Astrocyte of the cerebellum (primary cell): ENCODE results near the gene GARIN3.
A peak's percentile ranks its signal among the peaks of the same experiment; 100 is the strongest.

ENCODE experiments used
- DNase-seq: peaks from one replicate; pipeline ENCODE4 v3.0.0-alpha.2; 2011; ENCODE audit warnings: low read depth
- H3K4me3 ChIP-seq: 2 replicates; pipeline ENCODE4 v1.5.1; 2011; ENCODE audit warnings: mild to moderate bottlenecking, low read depth, low read length, moderate library complexity
- in situ Hi-C: cut with HindIII; loops from 2 replicates; pipeline ENCODE4 v1.10.0; 2017; ENCODE audit warnings: low sequenced_read_pairs
- TF ChIP-seq, protein P1 (sequence below): IDR thresholded peaks from 2 replicates; pipeline ENCODE4 v1.5.1; 2012; ENCODE audit warnings: low read length, low read depth, moderate library complexity, mild to moderate bottlenecking; ENCODE audit errors: missing control alignments

GARIN3 gene

DNA sequence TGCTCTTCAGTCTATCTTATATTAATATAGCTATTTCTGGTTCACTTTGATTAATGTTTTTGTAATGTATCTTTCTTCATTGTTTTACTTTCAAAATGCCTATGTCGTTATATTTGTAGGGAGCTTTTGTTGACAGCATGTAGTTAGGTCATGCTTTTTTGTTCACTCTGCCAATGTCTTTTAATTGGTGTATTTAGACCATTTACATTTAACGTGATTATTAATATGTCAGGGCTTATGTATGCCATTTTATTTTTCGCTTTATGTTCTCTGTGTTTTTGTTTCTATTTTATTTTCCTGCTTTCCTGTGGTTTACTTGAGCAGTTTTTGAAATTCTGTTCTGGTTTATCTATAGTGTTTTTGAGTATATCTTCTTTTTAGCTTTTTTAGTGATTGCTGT is 10.8 kb downstream of the GARIN3 start:
- no peak for DNase-seq
- no peak overlapping the region for H3K4me3 ChIP-seq
- in situ Hi-C loops: no loop called here
- TF ChIP-seq, protein P1, sequence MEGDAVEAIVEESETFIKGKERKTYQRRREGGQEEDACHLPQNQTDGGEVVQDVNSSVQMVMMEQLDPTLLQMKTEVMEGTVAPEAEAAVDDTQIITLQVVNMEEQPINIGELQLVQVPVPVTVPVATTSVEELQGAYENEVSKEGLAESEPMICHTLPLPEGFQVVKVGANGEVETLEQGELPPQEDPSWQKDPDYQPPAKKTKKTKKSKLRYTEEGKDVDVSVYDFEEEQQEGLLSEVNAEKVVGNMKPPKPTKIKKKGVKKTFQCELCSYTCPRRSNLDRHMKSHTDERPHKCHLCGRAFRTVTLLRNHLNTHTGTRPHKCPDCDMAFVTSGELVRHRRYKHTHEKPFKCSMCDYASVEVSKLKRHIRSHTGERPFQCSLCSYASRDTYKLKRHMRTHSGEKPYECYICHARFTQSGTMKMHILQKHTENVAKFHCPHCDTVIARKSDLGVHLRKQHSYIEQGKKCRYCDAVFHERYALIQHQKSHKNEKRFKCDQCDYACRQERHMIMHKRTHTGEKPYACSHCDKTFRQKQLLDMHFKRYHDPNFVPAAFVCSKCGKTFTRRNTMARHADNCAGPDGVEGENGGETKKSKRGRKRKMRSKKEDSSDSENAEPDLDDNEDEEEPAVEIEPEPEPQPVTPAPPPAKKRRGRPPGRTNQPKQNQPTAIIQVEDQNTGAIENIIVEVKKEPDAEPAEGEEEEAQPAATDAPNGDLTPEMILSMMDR: no peak

DNA sequence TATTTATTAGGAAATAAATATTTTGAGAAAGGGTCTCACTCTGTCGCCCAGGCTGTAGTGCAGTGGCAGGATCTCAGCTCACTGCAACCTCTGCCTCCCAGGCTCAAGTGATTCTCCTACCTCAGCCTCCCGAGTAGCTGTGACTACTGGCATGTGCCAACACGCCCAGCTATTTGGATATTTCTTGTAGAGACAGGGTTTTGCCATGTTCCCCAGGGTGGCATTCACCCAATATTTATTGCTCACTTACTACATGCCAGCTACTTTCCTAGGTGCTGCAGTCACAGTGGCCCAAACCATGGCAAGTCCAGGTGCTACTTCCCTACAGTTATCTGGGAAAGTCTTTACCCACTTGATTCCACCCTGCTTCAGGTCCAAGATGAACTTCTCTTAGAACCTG is 15.1 kb downstream of the GARIN3 start:
- TF ChIP-seq, protein P1: no peak
- in situ Hi-C loops: no loop called here
- no peak for DNase-seq
- no peak overlapping the region for H3K4me3 ChIP-seq

DNA sequence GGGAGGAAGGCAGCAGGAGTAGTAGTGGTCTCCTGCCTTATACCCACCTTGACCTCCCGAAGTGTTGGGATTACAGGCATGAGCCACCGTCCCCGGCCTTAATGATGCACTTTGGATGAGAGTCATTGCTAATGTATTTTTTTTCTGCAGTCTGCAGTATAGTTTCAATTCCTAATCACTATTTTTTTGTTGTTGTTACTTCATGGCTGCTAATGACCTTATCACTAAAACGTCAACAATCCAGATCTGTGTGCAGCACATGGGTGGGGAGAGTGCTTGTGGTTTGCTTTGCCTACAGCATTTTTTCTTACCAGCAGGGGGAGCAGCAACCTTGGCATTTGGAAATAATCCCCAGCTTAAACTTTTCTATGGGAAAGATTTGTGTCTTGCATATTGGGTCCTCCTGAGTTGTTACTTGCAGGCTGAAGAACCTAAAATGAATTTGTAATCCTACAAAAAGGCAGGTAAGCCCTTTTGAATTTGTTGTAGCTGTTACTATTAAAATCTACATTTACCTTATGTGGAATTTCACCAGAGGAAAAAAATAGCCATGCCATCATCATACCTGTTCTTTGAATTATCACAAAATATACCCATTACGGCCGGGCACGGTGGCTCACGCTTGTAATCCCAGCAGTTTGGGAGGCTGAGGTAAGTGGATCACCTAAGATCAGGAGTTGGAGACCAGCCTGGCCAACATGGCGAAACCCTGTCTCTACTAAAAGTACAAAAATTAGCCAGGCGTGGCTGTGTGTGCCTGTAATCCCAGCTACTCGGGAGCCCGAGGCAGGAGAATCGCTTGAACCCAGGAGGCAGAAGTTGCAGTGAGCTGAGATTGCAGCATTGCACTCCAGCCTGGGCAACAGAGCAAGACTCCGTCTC is 17.1 kb downstream of the GARIN3 start:
- H3K4me3 ChIP-seq: no peak overlapping the region
- DNase-seq: peak; percentile 49
- TF ChIP-seq, protein P1: peak; percentile 96
- in situ Hi-C loops: no loop called here

DNA sequence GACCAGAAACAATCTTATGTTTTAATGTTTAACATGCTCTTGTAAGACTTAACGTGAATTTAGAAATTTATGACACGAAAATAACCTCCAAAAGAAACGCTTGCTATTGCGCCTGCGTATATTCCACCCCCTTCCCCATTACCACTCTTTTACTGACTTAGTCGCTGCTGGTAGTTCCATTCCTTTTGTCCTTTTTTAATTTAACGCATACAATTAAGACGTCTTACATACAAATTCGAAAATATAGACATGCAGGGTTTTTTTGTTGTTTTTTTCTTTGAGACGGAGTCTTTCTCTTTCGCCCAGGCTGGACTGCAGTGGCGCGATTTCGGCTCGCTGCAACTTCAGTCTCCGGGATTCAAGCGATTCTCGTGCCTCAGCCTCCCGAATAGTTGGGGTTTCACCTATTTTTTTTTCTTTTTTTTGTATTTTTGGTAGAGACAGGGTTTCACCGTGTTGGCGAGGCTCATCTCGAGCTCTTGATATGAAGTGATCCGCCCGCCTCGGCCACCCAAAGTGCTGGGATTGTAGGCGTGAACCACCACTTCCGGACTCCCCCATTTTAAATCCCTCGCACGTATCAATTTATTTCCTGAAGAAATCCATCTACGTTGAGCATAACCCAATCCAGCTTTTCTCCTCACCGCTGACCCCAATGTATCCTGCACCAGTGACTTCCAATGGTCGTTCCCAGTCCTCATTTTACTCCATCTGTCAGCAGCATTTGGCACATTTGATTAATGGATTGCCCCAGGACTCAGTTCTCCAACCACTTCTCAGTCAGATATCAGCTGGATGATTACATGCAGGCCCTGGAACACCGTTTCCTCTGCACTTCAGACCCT is 22.7 kb downstream of the GARIN3 start:
- in situ Hi-C loops: no loop called here
- TF ChIP-seq, protein P1: no peak
- H3K4me3 ChIP-seq: peak overlapping the region; percentile 85
- peak; percentile 32 for DNase-seq

DNA sequence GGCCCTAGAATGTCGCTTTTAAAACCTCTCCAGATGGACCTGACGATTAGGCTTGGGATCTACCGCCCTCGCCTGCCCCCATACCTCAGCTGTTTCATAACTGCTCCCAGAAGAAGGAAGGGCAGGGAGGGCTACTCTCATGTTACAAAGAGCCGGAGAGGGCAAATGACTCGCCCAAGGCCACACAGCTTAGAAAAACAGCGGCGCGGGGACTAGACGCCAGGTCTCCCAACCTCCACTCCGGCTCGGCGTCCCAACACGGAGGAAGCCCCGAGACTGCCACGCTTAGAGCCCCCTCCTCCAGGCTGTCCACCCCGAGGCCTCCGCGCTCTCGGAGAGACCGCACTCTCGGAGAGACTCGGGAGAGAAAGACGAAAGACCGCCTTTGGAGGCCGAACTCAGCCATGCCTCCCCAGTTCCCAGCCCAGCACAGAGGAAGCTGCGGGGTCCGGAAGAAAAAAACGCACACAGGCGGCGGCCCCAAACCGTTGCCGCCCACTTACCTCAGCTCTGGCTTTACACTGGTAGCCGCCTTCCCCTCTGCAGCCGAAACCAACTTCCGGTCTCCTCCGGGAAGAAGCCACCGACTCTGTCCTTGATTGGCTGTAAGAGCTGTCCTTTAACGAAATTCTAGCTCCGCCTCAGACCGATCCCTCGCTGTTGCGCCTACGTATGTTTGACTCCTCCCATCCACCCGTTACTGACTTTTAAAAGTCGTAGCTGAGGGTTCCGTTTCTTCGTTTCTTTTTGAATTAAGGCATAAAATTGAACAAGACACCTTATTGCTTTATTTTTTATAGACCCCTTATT is 23.5 kb downstream of the GARIN3 start, which contains the start of gene MED7:
Gene MED7 (minus strand): TSS at position 549 of the 810 bp plus-strand sequence. CDS start 3,434 bp downstream, outside the sequence.
- peak; percentile 99 for DNase-seq
- TF ChIP-seq, protein P1: no peak
- in situ Hi-C loops: no loop called here
- peak within 1 kb of the TSS; percentile 85 for H3K4me3 ChIP-seq

DNA sequence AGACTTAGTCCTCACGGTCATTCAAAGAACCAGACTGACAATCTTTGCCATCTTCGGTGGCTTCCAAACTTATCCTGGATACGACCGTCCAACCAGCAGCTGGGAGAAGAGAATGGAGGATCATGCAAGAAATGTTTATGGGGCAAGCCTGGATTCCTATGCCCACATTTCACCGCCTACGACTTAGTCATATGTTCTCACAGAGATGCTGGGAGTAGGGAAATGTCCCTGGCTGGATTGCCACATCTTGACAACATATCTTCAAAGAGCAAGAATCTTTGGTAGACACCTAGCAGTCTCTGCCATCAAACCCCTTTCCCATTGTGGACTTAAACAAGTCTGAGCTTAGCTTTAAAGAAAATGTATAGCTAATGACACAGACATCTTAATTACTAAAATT is 28.4 kb downstream of the GARIN3 start:
- DNase-seq: no peak
- in situ Hi-C loops: no loop called here
- no peak overlapping the region for H3K4me3 ChIP-seq
- TF ChIP-seq, protein P1: no peak
